ENCODE measurements around the gene HNF4A.

Gene HNF4A

DNA sequence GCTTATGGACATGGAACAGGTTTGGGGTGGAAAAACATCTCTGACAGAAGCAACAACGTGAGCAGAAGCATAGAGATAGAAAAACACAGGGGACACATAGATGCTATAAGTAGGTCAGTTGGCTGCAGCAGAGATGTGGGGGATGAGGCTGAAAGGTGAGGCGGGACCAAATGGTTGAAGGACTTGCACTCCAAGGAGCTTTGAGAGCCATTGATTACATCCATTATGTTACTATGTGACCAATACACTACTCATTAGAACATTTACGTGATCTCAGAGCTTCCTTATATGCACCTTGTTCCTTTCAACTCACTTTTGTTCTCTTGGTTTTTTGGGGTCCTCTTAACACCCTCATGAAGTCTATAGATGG lies 72.3 kb downstream of the HNF4A start:
- DNase-seq: no peak

DNA sequence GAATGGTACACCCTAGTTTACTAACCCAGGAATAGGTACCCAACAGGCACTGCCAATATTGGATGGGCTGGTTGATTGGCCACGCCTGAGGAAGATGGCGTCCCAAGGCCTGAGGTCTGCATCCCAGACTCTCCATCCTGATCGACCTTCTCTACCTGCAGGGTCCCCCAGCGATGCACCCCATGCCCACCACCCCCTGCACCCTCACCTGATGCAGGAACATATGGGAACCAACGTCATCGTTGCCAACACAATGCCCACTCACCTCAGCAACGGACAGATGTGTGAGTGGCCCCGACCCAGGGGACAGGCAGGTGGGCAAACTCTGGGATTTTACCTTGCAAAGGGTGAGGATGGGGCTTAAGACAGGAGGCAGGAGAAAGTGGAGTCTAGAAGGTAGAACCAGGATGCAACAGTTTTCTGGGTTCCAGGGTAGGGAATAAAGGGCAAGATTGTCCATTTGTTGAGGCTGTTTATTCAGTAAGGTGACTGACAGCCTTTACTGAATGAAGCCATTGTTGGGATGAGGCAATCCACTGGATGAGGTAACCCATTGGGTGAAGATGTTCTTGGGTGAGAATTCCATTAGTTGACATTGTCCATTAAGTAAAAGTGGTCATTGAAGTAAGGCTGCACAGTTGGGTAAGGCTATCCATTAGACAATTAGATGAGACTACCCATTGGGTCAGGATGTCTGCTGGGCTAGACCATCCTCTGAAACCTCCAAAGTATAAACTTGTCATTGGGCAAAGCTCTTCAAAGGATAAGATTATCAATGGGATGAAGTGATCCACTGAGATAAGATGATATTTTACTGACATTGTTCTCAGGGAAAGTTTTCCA lies 72.9 kb downstream of the HNF4A start:
- no peak for DNase-seq

DNA sequence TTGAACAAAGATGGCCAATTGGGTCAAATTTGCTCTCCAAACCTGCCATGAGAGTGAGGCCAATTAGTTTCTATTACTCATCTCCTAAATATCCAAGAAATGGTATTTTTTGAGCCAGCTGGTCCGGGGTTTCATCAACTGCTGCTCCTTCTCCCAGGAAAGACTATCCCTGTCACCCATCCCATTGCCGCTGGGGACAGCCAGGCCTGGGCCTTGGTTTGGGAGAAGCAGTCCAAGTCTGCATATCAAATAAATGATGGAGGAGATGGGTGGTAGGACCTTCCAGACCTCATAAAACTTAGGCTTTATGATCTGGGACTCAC lies 73.5 kb downstream of the HNF4A start:
- DNase-seq: no peak

DNA sequence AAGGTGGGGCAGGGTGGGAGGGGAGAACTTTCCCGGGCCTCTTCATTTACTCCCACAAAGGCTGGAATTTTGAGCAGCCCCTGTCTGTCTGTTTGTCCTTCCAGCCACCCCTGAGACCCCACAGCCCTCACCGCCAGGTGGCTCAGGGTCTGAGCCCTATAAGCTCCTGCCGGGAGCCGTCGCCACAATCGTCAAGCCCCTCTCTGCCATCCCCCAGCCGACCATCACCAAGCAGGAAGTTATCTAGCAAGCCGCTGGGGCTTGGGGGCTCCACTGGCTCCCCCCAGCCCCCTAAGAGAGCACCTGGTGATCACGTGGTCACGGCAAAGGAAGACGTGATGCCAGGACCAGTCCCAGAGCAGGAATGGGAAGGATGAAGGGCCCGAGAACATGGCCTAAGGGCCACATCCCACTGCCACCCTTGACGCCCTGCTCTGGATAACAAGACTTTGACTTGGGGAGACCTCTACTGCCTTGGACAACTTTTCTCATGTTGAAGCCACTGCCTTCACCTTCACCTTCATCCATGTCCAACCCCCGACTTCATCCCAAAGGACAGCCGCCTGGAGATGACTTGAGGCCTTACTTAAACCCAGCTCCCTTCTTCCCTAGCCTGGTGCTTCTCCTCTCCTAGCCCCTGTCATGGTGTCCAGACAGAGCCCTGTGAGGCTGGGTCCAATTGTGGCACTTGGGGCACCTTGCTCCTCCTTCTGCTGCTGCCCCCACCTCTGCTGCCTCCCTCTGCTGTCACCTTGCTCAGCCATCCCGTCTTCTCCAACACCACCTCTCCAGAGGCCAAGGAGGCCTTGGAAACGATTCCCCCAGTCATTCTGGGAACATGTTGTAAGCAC lies 74.1 kb downstream of the HNF4A start:
- DNase-seq: no peak

DNA sequence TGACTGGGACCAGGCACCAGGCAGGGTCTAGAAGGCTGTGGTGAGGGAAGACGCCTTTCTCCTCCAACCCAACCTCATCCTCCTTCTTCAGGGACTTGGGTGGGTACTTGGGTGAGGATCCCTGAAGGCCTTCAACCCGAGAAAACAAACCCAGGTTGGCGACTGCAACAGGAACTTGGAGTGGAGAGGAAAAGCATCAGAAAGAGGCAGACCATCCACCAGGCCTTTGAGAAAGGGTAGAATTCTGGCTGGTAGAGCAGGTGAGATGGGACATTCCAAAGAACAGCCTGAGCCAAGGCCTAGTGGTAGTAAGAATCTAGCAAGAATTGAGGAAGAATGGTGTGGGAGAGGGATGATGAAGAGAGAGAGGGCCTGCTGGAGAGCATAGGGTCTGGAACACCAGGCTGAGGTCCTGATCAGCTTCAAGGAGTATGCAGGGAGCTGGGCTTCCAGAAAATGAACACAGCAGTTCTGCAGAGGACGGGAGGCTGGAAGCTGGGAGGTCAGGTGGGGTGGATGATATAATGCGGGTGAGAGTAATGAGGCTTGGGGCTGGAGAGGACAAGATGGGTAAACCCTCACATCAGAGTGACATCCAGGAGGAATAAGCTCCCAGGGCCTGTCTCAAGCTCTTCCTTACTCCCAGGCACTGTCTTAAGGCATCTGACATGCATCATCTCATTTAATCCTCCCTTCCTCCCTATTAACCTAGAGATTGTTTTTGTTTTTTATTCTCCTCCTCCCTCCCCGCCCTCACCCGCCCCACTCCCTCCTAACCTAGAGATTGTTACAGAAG lies 75.0 kb downstream of the HNF4A start:
- no peak for DNase-seq

- no peak for DNase-seq
These were observed 75.6 kb downstream of the HNF4A start for GRCh38 chr20:44431118-44431501.

GRCh38 chr20:44431502-44432234 lies 76.2 kb downstream of the HNF4A start:
- no peak for DNase-seq

GRCh38 chr20:44432618-44433577 lies 77.4 kb downstream of the HNF4A start:
- no peak for DNase-seq

DNA sequence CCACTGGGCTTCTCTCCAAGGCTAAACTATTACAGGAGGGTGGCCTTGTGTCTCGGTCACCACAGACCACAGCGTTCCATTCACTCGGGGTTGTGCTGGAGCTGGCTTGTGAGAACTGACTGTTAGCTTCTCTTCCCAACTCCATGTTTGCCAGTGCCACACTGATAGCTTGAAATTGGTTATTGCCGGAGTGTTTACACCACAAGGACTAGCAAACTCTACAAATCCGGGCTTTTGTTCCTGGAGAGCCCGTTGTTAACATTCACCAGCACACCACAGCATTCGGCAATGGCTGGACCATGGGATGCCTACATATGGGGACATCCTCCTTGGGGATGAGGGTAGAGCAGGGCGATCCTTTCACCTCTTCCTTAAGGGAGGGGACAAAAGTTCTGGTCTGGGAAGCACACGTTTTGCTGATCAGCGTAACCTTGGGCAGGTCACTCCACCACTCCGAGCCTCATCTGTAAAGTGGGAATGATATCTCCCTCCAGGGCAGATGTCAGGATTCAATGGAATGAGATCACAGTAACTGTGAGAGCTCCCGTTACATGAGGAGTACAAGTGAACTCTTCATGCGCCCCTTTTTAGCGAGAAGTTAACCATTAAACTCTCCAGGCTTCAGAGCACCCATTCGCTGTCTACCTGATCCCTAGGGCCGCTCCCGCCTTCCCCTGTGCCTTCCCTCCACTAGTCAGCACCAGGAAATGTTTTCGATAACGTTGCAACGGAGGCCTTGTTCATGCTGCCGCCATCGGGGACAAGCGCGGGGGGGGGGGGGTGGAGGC lies 78.4 kb downstream of the HNF4A start:
- no peak for DNase-seq

GRCh38 chr20:44435630-44436335 lies 80.3 kb downstream of the HNF4A start:
- DNase-seq: no peak

GRCh38 chr20:44436393-44436792 lies 80.9 kb downstream of the HNF4A start:
- DNase-seq: no peak

DNA sequence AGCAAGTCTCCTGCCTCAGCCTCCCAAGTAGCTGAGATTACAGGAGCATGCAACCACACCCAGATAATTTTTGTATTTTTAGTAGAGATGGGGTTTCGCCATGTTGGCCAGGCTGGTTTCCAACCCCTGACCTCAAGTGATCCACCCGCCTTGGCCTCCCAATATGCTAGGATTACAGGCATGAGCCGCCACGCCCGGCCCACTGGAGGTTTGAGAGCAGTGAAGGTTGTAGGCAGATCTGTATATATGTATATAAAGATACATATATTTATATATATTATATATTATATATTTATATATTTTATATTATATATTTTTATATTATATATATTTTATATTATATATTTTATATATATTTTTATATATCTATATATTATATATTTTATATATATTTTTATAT lies 82.0 kb downstream of the HNF4A start:
- DNase-seq: no peak

- DNase-seq: no peak
These were observed 83.3 kb downstream of the HNF4A start for GRCh38 chr20:44438782-44439181.

- no peak for DNase-seq
These were observed 83.8 kb downstream of the HNF4A start for GRCh38 chr20:44439318-44439717.

DNA sequence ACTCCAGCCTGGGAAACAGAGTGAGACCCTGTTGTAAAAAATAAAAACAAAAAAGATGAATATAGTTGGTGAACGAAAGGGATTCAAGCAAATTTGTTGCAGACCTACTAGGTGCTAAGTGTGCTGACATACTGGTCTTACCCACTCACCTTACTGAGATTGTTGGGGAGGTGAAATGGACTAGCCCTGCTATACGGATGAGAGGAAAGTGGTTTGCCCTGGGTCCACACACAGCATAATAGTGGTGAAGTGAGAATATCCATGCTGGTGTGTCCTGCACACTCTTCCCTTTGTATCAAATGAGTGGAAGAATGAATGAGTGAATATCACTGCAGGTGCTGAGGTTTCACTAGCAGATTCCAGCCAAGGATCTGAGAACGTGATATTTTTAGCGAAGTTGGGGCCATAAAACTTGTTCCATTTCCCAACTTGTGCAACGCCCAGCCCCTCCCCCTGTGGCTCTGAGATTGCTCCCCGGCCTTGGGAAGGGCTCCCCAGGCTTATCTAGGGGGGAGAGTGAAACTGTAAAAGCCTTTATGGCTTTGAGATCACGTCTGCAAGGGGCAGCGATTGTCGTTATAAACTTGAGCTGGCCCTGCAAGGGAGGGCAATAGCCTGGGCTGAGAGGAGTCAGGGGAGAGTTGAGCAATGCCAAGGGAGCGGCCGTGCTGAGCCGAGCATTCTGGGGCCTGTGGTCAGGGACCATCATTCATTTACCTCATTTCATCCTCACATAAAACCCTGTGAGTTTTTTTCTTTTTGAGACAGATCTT lies 87.0 kb downstream of the HNF4A start:
- no peak for DNase-seq

DNA sequence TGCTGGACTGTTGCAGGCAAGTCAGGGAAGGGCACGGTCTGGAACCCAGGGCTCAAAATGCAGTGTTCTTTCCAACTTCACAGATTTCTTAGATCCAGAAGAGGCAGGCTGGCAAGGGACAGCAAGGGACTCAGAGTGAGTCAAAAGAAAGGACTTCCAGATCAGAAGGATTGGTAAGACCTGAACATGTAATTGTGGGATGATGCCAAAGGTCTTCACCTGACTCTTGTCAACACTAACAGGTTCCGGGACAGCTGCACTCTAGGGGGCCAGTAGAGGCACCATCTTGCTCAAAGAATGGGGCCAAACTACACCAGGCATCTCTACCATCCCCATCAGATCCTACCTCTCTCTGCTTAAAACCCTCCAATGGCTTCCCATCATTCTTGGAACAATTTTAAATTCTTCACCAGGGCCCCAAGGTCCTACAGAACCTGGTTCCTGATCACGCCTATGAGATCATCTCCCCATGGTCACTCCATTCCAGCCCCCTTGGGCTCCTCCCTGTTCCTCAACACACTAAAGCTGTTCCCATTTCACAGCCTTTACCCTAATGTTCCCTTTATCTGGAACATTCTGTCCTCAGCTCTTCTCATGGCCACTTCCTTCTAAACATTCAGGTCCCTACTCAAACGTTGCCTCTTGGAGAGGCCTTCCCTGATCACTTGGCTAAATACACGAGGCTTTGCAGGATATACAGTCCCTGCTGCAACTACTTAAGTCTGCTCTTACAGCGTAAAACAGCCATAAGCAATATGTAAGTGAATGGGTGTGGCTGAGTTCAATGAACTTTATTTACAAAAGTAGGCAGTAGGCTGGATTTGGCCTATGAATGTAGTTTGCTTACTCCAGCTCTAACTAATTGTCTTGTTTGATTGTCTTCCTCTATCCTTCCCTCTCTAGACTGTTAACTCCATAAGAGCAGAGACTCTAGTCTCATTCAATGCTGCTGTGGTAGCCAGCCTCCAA lies 90.5 kb downstream of the HNF4A start:
- no peak for DNase-seq

GRCh38 chr20:44447827-44448419 lies 92.4 kb downstream of the HNF4A start:
- DNase-seq: no peak

All from T1000 (cell line).